H1 (cell line): ENCODE data around the gene CENPP. TPM values are rescaled to one million over a fixed set of nuclear protein-coding genes. Genes with fewer than 3 reads are reported as not detected.

ENCODE experiments used
- CTCF ChIA-PET: fragments of 300-600 bp; sonication (Branson Sonifier 250); formaldehyde crosslinking; loops from one replicate; lab custom pipeline; 2021; ENCODE audit not compliant: partially characterized antibody; lab: Charles Lee
- POLR2A ChIA-PET: fragments of 300-600 bp; sonication (Branson Sonifier 250); formaldehyde crosslinking; loops from one replicate; lab custom pipeline; 2021; ENCODE audit warnings: inconsistent platforms; ENCODE audit not compliant: partially characterized antibody; lab: Charles Lee
- DNase-seq, 2 experiments: peaks; one replicate each; pipeline versions ENCODE4 v3.0.0 to v3.0.0-alpha.2; 2010 to 2022; ENCODE audit warnings: low spot score in 2 of 2, low read depth in 1 of 2, mixed read lengths in 1 of 2
- FAIRE-seq: peaks from 2 replicates; lab custom pipeline; 2011; peaks lifted over from hg19 to GRCh38; lab: Jason Lieb, UNC
- H2AFZ ChIP-seq: 2 replicates; pipeline ENCODE4 v1.8.1; 2012; ENCODE audit warnings: low read length, inconsistent platforms
- H2AK5ac ChIP-seq: 2 replicates; pipeline ENCODE4 v1.6.1; 2013; ENCODE audit warnings: low read depth, low read length
- H2BK120ac ChIP-seq: replicated peaks from 2 replicates; pipeline ENCODE3; 2013; ENCODE audit warnings: low read depth, low read length, inconsistent platforms
- H2BK12ac ChIP-seq: 2 replicates; pipeline ENCODE4 v1.6.1; 2013; ENCODE audit warnings: low read depth, low read length
- H2BK15ac ChIP-seq: 2 replicates; pipeline ENCODE4 v1.6.1; 2013; ENCODE audit warnings: low read length
- H2BK20ac ChIP-seq: 2 replicates; pipeline ENCODE4 v1.6.1; 2013; ENCODE audit warnings: low read length
- H2BK5ac ChIP-seq: 2 replicates; pipeline ENCODE4 v1.6.1; 2013; ENCODE audit warnings: low read depth, low read length
- H3K14ac ChIP-seq: 2 replicates; pipeline ENCODE4 v1.6.1; 2013; ENCODE audit warnings: inconsistent platforms; ENCODE audit not compliant: insufficient read length
- H3K18ac ChIP-seq: 2 replicates; pipeline ENCODE4 v1.6.1; 2013; ENCODE audit warnings: low read length; ENCODE audit errors: extremely low read depth
- H3K23ac ChIP-seq: 2 replicates; pipeline ENCODE4 v1.6.1; 2013; ENCODE audit warnings: inconsistent platforms; ENCODE audit not compliant: insufficient read length
- H3K23me2 ChIP-seq: 2 replicates; pipeline ENCODE4 v1.6.1; 2013; ENCODE audit warnings: low read depth, low read length
- H3K27ac ChIP-seq: 2 replicates; pipeline ENCODE4 v1.6.1; 2011; ENCODE audit warnings: low read depth, low read length, inconsistent platforms
- H3K27me3 ChIP-seq, 4 experiments: replicated peaks in 1 of 4; 1 replicate in 1 of 4; 2 replicates in 3 of 4; pipeline versions ENCODE4 v1.6.1 to v1.8.1; 2011 to 2013; ENCODE audit warnings: low read length in 3 of 4, mild to moderate bottlenecking in 3 of 4, inconsistent platforms in 2 of 4, mixed read lengths in 2 of 4, moderate library complexity in 1 of 4; ENCODE audit not compliant: control insufficient read depth in 3 of 4, insufficient read depth in 3 of 4; ENCODE audit errors: extremely low read depth in 1 of 4
- H3K36me3 ChIP-seq, 4 experiments: 2 replicates each; pipeline versions ENCODE4 v1.6.1 to v1.8.1; 2011 to 2013; ENCODE audit warnings: mild to moderate bottlenecking in 4 of 4, low read length in 3 of 4, moderate library complexity in 2 of 4, control low read depth in 1 of 4, inconsistent platforms in 1 of 4; ENCODE audit not compliant: insufficient read depth in 4 of 4, control insufficient read depth in 2 of 4
- H3K4ac ChIP-seq: replicated peaks from 2 replicates; pipeline ENCODE3; 2013; ENCODE audit warnings: low read length, low read depth, mixed read lengths, inconsistent platforms; ENCODE audit not compliant: insufficient read length
- H3K4me1 ChIP-seq, 4 experiments: replicated peaks in 1 of 4; 1 replicate in 1 of 4; 2 replicates in 3 of 4; pipeline versions ENCODE4 v1.6.1 to v1.8.1; 2011 to 2013; ENCODE audit warnings: low read length in 3 of 4, inconsistent platforms in 2 of 4, mixed read lengths in 1 of 4; ENCODE audit not compliant: insufficient read depth in 4 of 4, control insufficient read depth in 3 of 4
- H3K4me2 ChIP-seq, 2 experiments: 2 replicates each; pipeline versions ENCODE4 v1.6.1 to v1.8.1; 2011 to 2013; ENCODE audit warnings: low read depth in 2 of 2, low read length in 2 of 2, control low read depth in 1 of 2, inconsistent platforms in 1 of 2, mild to moderate bottlenecking in 1 of 2; ENCODE audit not compliant: insufficient read depth in 1 of 2
- H3K4me3 ChIP-seq, 4 experiments: fragments of 200-600, 300-600 bp in 1 of 4; sonication (generic), shearing (Covaris generic), sonication (Bioruptor Twin) in 1 of 4; 2 replicates each; pipeline versions ENCODE4 v1.5.1 to v1.8.1; 2011 to 2016; ENCODE audit warnings: low read length in 4 of 4, low read depth in 3 of 4, control low read depth in 2 of 4, inconsistent platforms in 2 of 4, mild to moderate bottlenecking in 2 of 4, mixed read lengths in 1 of 4, moderate library complexity in 1 of 4; ENCODE audit not compliant: insufficient read depth in 2 of 4; ENCODE audit errors: extremely low read depth in 1 of 4
- H3K56ac ChIP-seq: replicated peaks from 2 replicates; pipeline ENCODE3; 2013; ENCODE audit warnings: low read depth, mild to moderate bottlenecking, mixed read lengths, low read length, inconsistent platforms; ENCODE audit not compliant: insufficient read length
- H3K79me1 ChIP-seq: 2 replicates; pipeline ENCODE4 v1.6.1; 2013; ENCODE audit warnings: low read depth, low read length, control low read depth
- H3K79me2 ChIP-seq, 2 experiments: 2 replicates each; pipeline versions ENCODE4 v1.6.1 to v1.8.1; 2012 to 2013; ENCODE audit warnings: low read length in 2 of 2, mild to moderate bottlenecking in 2 of 2, inconsistent platforms in 1 of 2; ENCODE audit not compliant: insufficient read depth in 2 of 2, control insufficient read depth in 1 of 2
- H3K9ac ChIP-seq, 4 experiments: replicated peaks in 1 of 4; 1 replicate in 1 of 4; 2 replicates in 3 of 4; pipeline versions ENCODE4 v1.6.1 to v1.8.1; 2011 to 2013; ENCODE audit warnings: low read depth in 3 of 4, low read length in 3 of 4, control low read depth in 2 of 4, mild to moderate bottlenecking in 2 of 4, moderate library complexity in 2 of 4, inconsistent platforms in 1 of 4; ENCODE audit errors: extremely low read depth in 1 of 4
- H3K9me3 ChIP-seq, 2 experiments: 2 replicates each; pipeline versions ENCODE4 v1.6.1 to v1.8.1; 2012 to 2013; ENCODE audit warnings: mild to moderate bottlenecking in 2 of 2, moderate library complexity in 2 of 2, control low read depth in 1 of 2, inconsistent platforms in 1 of 2, low read depth in 1 of 2, low read length in 1 of 2, mixed read lengths in 1 of 2; ENCODE audit not compliant: insufficient read depth in 2 of 2
- H4K20me1 ChIP-seq, 2 experiments: replicated peaks in 1 of 2; 2 replicates each; pipeline versions ENCODE3 to v1.8.1; 2011 to 2013; ENCODE audit warnings: inconsistent platforms in 2 of 2, low read length in 2 of 2, mild to moderate bottlenecking in 1 of 2; ENCODE audit not compliant: insufficient read depth in 2 of 2, control insufficient read depth in 1 of 2
- H4K5ac ChIP-seq: 2 replicates; pipeline ENCODE4 v1.6.1; 2013; ENCODE audit warnings: low read length, low read depth, mixed read lengths, inconsistent platforms; ENCODE audit not compliant: insufficient read length
- H4K8ac ChIP-seq: 2 replicates; pipeline ENCODE4 v1.8.0; 2013; ENCODE audit warnings: mild to moderate bottlenecking, moderate library complexity, low read length, inconsistent platforms; ENCODE audit not compliant: insufficient read depth; ENCODE audit errors: extremely low read depth
- H4K91ac ChIP-seq: replicated peaks from 2 replicates; pipeline ENCODE3; 2013; ENCODE audit warnings: low read length, mixed read lengths, inconsistent platforms; ENCODE audit not compliant: insufficient read length
- BACH1 ChIP-seq: IDR thresholded peaks from 2 replicates; pipeline ENCODE4 v1.6.1; 2012; ENCODE audit warnings: low read length, improper control_type of control experiment
- CHD1 ChIP-seq: IDR thresholded peaks from 2 replicates; pipeline ENCODE4 v1.6.1; 2012; ENCODE audit warnings: low read depth, low read length, improper control_type of control experiment
- EGR1 ChIP-seq: IDR thresholded peaks from 2 replicates; pipeline ENCODE4 v1.6.1; 2011; ENCODE audit warnings: low read depth, low read length, borderline replicate concordance
- HDAC6 ChIP-seq: IDR thresholded peaks from one replicate; pipeline ENCODE4 v1.7.1; 2012; ENCODE audit warnings: low read depth, mild to moderate bottlenecking, inconsistent platforms, low read length, moderate library complexity
- JUN ChIP-seq: IDR thresholded peaks from 2 replicates; pipeline ENCODE4 v1.6.1; 2011; ENCODE audit warnings: low read depth, mild to moderate bottlenecking, improper control_type of control experiment, low read length
- KDM1A ChIP-seq: fragments of 200-600, 300-600 bp; sonication (generic); IDR thresholded peaks from 2 replicates; pipeline ENCODE4 v1.7.1; 2016; ENCODE audit warnings: mild to moderate bottlenecking, low read length, borderline replicate concordance
- MAFK ChIP-seq: IDR thresholded peaks from 2 replicates; pipeline ENCODE4 v1.6.1; 2012; ENCODE audit warnings: low read depth, mild to moderate bottlenecking, improper control_type of control experiment, low read length
- PHF8 ChIP-seq: fragments of 200-600 bp; sonication (generic); conservative IDR thresholded peaks from 2 replicates; pipeline ENCODE4 v1.7.1; 2012; ENCODE audit warnings: low read depth, mild to moderate bottlenecking, inconsistent platforms, low read length, moderate library complexity
- POU5F1 ChIP-seq: IDR thresholded peaks from 2 replicates; pipeline ENCODE4 v1.6.1; 2011; ENCODE audit warnings: low read depth, mild to moderate bottlenecking, low read length, moderate library complexity
- RBBP5 ChIP-seq: IDR thresholded peaks from 2 replicates; pipeline ENCODE4 v1.7.1; 2012; ENCODE audit warnings: low read depth, mild to moderate bottlenecking, inconsistent platforms, low read length, moderate library complexity, borderline replicate concordance
- SIN3A ChIP-seq, 2 experiments: IDR thresholded peaks in 1 of 2; conservative IDR thresholded peaks in 1 of 2; 2 replicates each; pipeline ENCODE4 v1.6.1; 2011 to 2012; ENCODE audit warnings: low read length in 2 of 2, improper control_type of control experiment in 1 of 2, low read depth in 1 of 2, mild to moderate bottlenecking in 1 of 2
- SRF ChIP-seq: IDR thresholded peaks from 2 replicates; pipeline ENCODE4 v1.6.1; 2011; ENCODE audit warnings: mild to moderate bottlenecking, low read depth, low read length, moderate library complexity
- USF2 ChIP-seq: IDR thresholded peaks from 2 replicates; pipeline ENCODE4 v1.6.1; 2011; ENCODE audit warnings: low read length, improper control_type of control experiment
- YY1 ChIP-seq: IDR thresholded peaks from 2 replicates; pipeline ENCODE4 v1.6.1; 2011; ENCODE audit warnings: low read depth, mild to moderate bottlenecking, low read length
- WGBS, 2 experiments: shearing (Covaris generic) in 1 of 2; methylation state at CpG; one replicate each; pipeline versions ENCODE4 v1.1.6 to v1.1.7; 2013 to 2015; ENCODE audit warnings: low lambda C conversion rate in 2 of 2, mixed read lengths in 2 of 2, inconsistent platforms in 1 of 2, low coverage in 1 of 2, missing lambda C conversion rate in 1 of 2; ENCODE audit not compliant: insufficient replicate concordance in 2 of 2, insufficient coverage in 1 of 2, insufficient read length in 1 of 2; ENCODE audit errors: extremely low coverage in 1 of 2, missing lambda C conversion rate in 1 of 2; 5-methylcytosine and 5-hydroxymethylcytosine counted together
- polyA plus RNA-seq, 7 experiments: library from polyadenylated mRNA; depleted of rRNA in 3 of 7; stranded (reverse) in 5 of 7; unstranded in 2 of 7; fragments of >200 nt in 5 of 7; fragments of 200-250 nt in 2 of 7; gene quantifications; 1 replicate in 5 of 7; 2 replicates in 1 of 7; 4 replicates in 1 of 7; pipeline versions ENCODE4 v1.2.1 to v1.2.3, GENCODE V29; 2011 to 2013; ENCODE audit warnings: missing spikeins in 2 of 7, mixed read lengths in 2 of 7
- total RNA-seq: library from RNA; stranded (reverse); fragmentation: NEBNext Ultra II Directional; extraction: Animal tissue kit (Norgen Biotek cat#: 25700); gene quantifications from 2 replicates; pipeline ENCODE4 v1.2.1, GENCODE V29; 2021

Gene CENPP
- total and polyA plus RNA-seq, 2 of the 8 experiments (the other 6 are each of a cell fraction or from before 2014, with no cell fraction given) = 2.7 to 10.8 TPM

- WGBS, 2 experiments = 81% methylated on average over 1 of the region's 1 CpG; no CpG with 5 or more reads in 1 of the 2 experiments
- CTCF ChIA-PET = interaction anchor here (0.7 to 1.3 kb wide), 4 partner anchors 102 to 338 kb away, joined by 3 read pairs; no protein-coding TSS in a partner anchor
- H3K4ac ChIP-seq = no peak overlapping the region
- H3K27ac ChIP-seq = no peak overlapping the region
- no peak overlapping the region for H2BK12ac ChIP-seq
- no peak overlapping the region for H2BK120ac ChIP-seq
- H3K79me1 ChIP-seq = no peaks in the 10 kb centered on the region
- DNase-seq (no peak), FAIRE-seq (no peak)
- no peak overlapping the region for H2AK5ac ChIP-seq
- no peaks in the 10 kb centered on the region for H3K9me3 ChIP-seq
- no peak overlapping the region for H4K5ac ChIP-seq
- no peak overlapping the region for H2BK15ac ChIP-seq
- H4K8ac ChIP-seq = no peak overlapping the region
- H2AFZ ChIP-seq = no peak overlapping the region
- H3K14ac ChIP-seq = no peak overlapping the region
- H3K79me2 ChIP-seq = no peaks in the 10 kb centered on the region
- H2BK5ac ChIP-seq = no peak overlapping the region
- H2BK20ac ChIP-seq = no peak overlapping the region
- no peaks in the 10 kb centered on the region for H4K20me1 ChIP-seq
- H4K91ac ChIP-seq = no peak overlapping the region
- H3K4me2 ChIP-seq = no peak overlapping the region
- no peaks in the 10 kb centered on the region for H3K36me3 ChIP-seq
- H3K9ac ChIP-seq = no peak overlapping the region; a peak in 1 of 7 replicates
- H3K56ac ChIP-seq = no peak overlapping the region
- H3K4me3 ChIP-seq = no peak overlapping the region
- peaks cover 2% of the 10 kb centered on the region; the same call in 1 of the 2 replicates for H3K23me2 ChIP-seq
- H3K18ac ChIP-seq = no peak overlapping the region
- peaks cover 0 to 7% (median 4%) of the 10 kb centered on the region in 4 experiments; a peak in 3 of 7 replicates for H3K4me1 ChIP-seq
- POLR2A ChIA-PET = interaction anchor here (0.6 to 0.8 kb wide), 2 partner anchors 15 to 1403 kb away, joined by 3 to 4 read pairs; no protein-coding TSS in a partner anchor
- no peak overlapping the region for H3K23ac ChIP-seq
- H3K27me3 ChIP-seq = no peaks in the 10 kb centered on the region
- TF ChIP-seq POU5F1 (no peak), BACH1 (no peak), HDAC6 (no peak), CHD1 (no peak), JUN (no peak), PHF8 (no peak), USF2 (no peak), SRF (no peak), KDM1A (no peak), SIN3A (conservative IDR thresholded peaks at IDR 0.05 in 1 of 2, IDR thresholded peaks at IDR 0.05 in 1 of 2; ENCODE audit: low read depth in 1 of 2, low read length in 2 of 2) (no peak), EGR1 (no peak), MAFK (no peak), YY1 (no peak), RBBP5 (no peak)
Observed at GRCh38 chr9:92476962-92477361, 151.2 kb downstream of the CENPP start.
